Right lobe of liver (tissue), 6 donors: ENCODE measurements around the gene SGCB. TPM values are rescaled to one million over a fixed set of nuclear protein-coding genes. Genes with fewer than 3 reads are reported as not detected.

ENCODE experiments used
- ATAC-seq, 4 donors: fragments of 200-7000 bp; cut with Tn5 transposase; one replicate each; pipeline ENCODE4 v1.9.1; 2020; ENCODE audit warnings: mild to moderate bottlenecking in 4 of 4, moderate library complexity in 4 of 4
- DNase-seq, 3 donors: peaks; one replicate each; pipeline ENCODE4 v3.0.0-alpha.2; 2020
- H3K27ac ChIP-seq, 3 donors: fragments of 200-600 bp; one replicate each; pipeline ENCODE4 v1.8.0; 2022
- H3K27me3 ChIP-seq, 2 donors: fragments of 200-600 bp; one replicate each; pipeline ENCODE4 v1.8.0; 2022
- H3K36me3 ChIP-seq, 4 donors: fragments of 200-600 bp; sonication (generic) in 1 of 4; one replicate each; pipeline versions ENCODE4 v1.5.1 to v1.8.0; 2017 to 2022; ENCODE audit warnings: control low read depth in 1 of 4
- H3K4me1 ChIP-seq, 4 donors: fragments of 200-600 bp; sonication (generic) in 1 of 4; one replicate each; pipeline versions ENCODE4 v1.5.1 to v1.8.0; 2017 to 2022; ENCODE audit warnings: control low read depth in 1 of 4
- H3K4me3 ChIP-seq, 3 donors: fragments of 200-600 bp; one replicate each; pipeline ENCODE4 v1.8.0; 2022
- H3K9me3 ChIP-seq, 4 donors: fragments of 200-600 bp; sonication (generic) in 1 of 4; one replicate each; pipeline versions ENCODE4 v1.5.1 to v1.8.0; 2017 to 2022; ENCODE audit warnings: control low read depth in 1 of 4
- CTCF ChIP-seq, 4 donors: fragments of 200-600 bp in 3 of 4; fragments of 450-650 bp in 1 of 4; IDR thresholded peaks; one replicate each; pipeline versions ENCODE4 v1.5.1 to v1.8.0; 2016 to 2022; ENCODE audit warnings: antibody characterized with exemption in 4 of 4, mild to moderate bottlenecking in 2 of 4
- POLR2A ChIP-seq: fragments of 450-650 bp; IDR thresholded peaks from one replicate; pipeline ENCODE4 v1.6.1; 2017; ENCODE audit warnings: antibody characterized with exemption, mild to moderate bottlenecking
- WGBS: methylation state at CpG from one replicate; pipeline ENCODE4 v1.1.6; 2018; ENCODE audit warnings: low coverage, low lambda C conversion rate; ENCODE audit not compliant: insufficient coverage; ENCODE audit errors: missing lambda C conversion rate; 5-methylcytosine and 5-hydroxymethylcytosine counted together
- intact Hi-C, 2 donors: fragments of 100-400 bp; cut with DNase I; formaldehyde crosslinking; loops; one replicate each; pipeline versions ENCODE4 v1.11.2 to v1.14.1; 2022
- total RNA-seq, 6 experiments: library from RNA; depleted of rRNA in 2 of 6; stranded (reverse); fragments of >200 nt in 2 of 6; fragmentation: NEBNext Ultra II Directional in 3 of 6; extraction: Animal tissue kit (Norgen Biotek cat#: 25700) in 3 of 6; gene quantifications; one replicate each; pipeline versions ENCODE4 v1.1.0 to v1.2.4, GENCODE V29; 2016 to 2023
- donor health status: DM: no; HTN: yes; CAD: no.
- donor health status: DM: no; HTN: no; CAD: no.
- donor health status: DM: no; HTN: no; CAD: no.
- donor health status: DM: no; HTN: yes; CAD: no.
- donor health status: DM: no; HTN: yes; CAD: no.

The SGCB gene
- total RNA-seq, 6 experiments from 2014 or later = 5.7 to 17.3 (median 8.3) TPM

- WGBS = 81% methylated on average over 5 of the region's 6 CpGs
These were observed 18.0 kb downstream of the SGCB start, which contains the start of gene LRRC66 for GRCh38 chr4:52019936-52020657. Gene LRRC66, minus strand, starts transcription at chr4:52020363. Its CDS starts 2,750 bp downstream, at chr4:52017613.

GRCh38 chr4:52017814-52018213 lies 20.3 kb downstream of the SGCB start:
- intact Hi-C loops = loop anchor here in 1 of 2 donors (10.0 kb wide), 1 partner anchor 133 kb away; no protein-coding TSS in a partner anchor
- Histone ChIP-seq H3K27me3 (no peaks in the 10 kb centered on the region), H3K9me3 (no peaks in the 10 kb centered on the region), H3K4me3 (no peak overlapping the region), H3K4me1 (no peaks in the 10 kb centered on the region), H3K36me3 (no peaks in the 10 kb centered on the region), H3K27ac (no peak overlapping the region)
- 38% methylated on average over 1 of the region's 1 CpG for WGBS
- ATAC-seq (no peak), DNase-seq (no peak)
- no peak for TF ChIP-seq POLR2A
- no peak for TF ChIP-seq CTCF (IDR thresholded peaks at IDR 0.05)

More at GRCh38 chr4:52019936-52020657, 18.0 kb downstream of the SGCB start, which contains the start of gene LRRC66:
- intact Hi-C loops = loop anchor here in 1 of 2 donors (10.0 kb wide), 2 partner anchors 115 to 135 kb away; no protein-coding TSS in a partner anchor
- no peak for TF ChIP-seq CTCF (IDR thresholded peaks at IDR 0.05)
- no peak for TF ChIP-seq POLR2A
- no peaks in the 10 kb centered on the region for H3K36me3 ChIP-seq
- H3K4me1 ChIP-seq = no peaks in the 10 kb centered on the region
- no peaks in the 10 kb centered on the region for H3K9me3 ChIP-seq
- no peak within 1 kb of the TSS for H3K4me3 ChIP-seq
- H3K27me3 ChIP-seq = no peaks in the 10 kb centered on the region
- ATAC-seq = peak; percentile 72 to 88 (median 82)
- H3K27ac ChIP-seq = no peak within 1 kb of the TSS
- peak; percentile 54 to 63 (median 61) for DNase-seq

- no peak overlapping the region for H3K27ac ChIP-seq
- no peak for DNase-seq
- intact Hi-C loops = loop anchor here in 1 of 2 donors (10.0 kb wide), 1 partner anchor 132 kb away; no protein-coding TSS in a partner anchor
- no peak for ATAC-seq
- 67% methylated on average over 3 of the region's 3 CpGs for WGBS
- no peaks in the 10 kb centered on the region for H3K27me3 ChIP-seq
- no peaks in the 10 kb centered on the region for H3K9me3 ChIP-seq
- no peaks in the 10 kb centered on the region for H3K36me3 ChIP-seq
- TF ChIP-seq CTCF (IDR thresholded peaks at IDR 0.05) = no peak
- TF ChIP-seq POLR2A = no peak
- no peak overlapping the region for H3K4me3 ChIP-seq
- no peaks in the 10 kb centered on the region for H3K4me1 ChIP-seq
These were observed 21.1 kb downstream of the SGCB start for GRCh38 chr4:52016981-52017380.

GRCh38 chr4:52015366-52015765 lies 22.7 kb downstream of the SGCB start:
- H3K27ac ChIP-seq = no peak overlapping the region
- H3K36me3 ChIP-seq = no peaks in the 10 kb centered on the region
- 36% methylated on average over 7 of the region's 7 CpGs for WGBS
- TF ChIP-seq CTCF (IDR thresholded peaks at IDR 0.05) (peak in 3 of 4 donors; percentile 37 to 46 (median 38)), POLR2A (no peak)
- DNase-seq (no peak), ATAC-seq (peak; percentile 77 to 79 (median 78))
- H3K4me1 ChIP-seq = no peaks in the 10 kb centered on the region
- intact Hi-C loops = loop anchor here in 1 of 2 donors (10.0 kb wide), 1 partner anchor 131 kb away; no protein-coding TSS in a partner anchor
- no peak overlapping the region for H3K4me3 ChIP-seq
- no peaks in the 10 kb centered on the region for H3K27me3 ChIP-seq
- H3K9me3 ChIP-seq = no peaks in the 10 kb centered on the region
